Heart left ventricle (tissue), 16 donors: ENCODE data around the gene PKN1. TPM values are rescaled to one million over a fixed set of nuclear protein-coding genes. Genes with fewer than 3 reads are reported as not detected.
A peak's percentile ranks its signal among the peaks of the same experiment; 100 is the strongest.

ENCODE experiments used
- ATAC-seq, 4 donors: fragments of 200-7000 bp; cut with Tn5 transposase; one replicate each; pipeline ENCODE4 v1.9.1; 2020 to 2022; ENCODE audit warnings: moderate library complexity in 4 of 4, mild to moderate bottlenecking in 3 of 4, moderate number of reproducible peaks in 1 of 4
- DNase-seq, 5 donors: peaks; one replicate each; pipeline ENCODE4 v3.0.0-alpha.2; 2020
- H3K27ac ChIP-seq, 12 donors: fragments of 200-600 bp; sonication (generic) in 4 of 12; one replicate each; pipeline versions ENCODE4 v1.5.0 to v1.8.0; 2016 to 2022; ENCODE audit warnings: mild to moderate bottlenecking in 2 of 12
- H3K27me3 ChIP-seq, 9 donors: fragments of 200-600 bp; sonication (generic) in 2 of 9; one replicate each; pipeline versions ENCODE4 v1.5.1 to v1.8.0; 2016 to 2022; ENCODE audit warnings: mild to moderate bottlenecking in 3 of 9
- H3K36me3 ChIP-seq, 9 donors: fragments of 200-600 bp; sonication (generic) in 2 of 9; one replicate each; pipeline versions ENCODE4 v1.5.0 to v1.8.0; 2018 to 2022; ENCODE audit warnings: mild to moderate bottlenecking in 2 of 9
- H3K4me1 ChIP-seq, 12 donors: fragments of 200-600 bp; sonication (generic) in 4 of 12; one replicate each; pipeline versions ENCODE4 v1.5.0 to v1.8.0; 2016 to 2022; ENCODE audit warnings: mild to moderate bottlenecking in 3 of 12
- H3K4me3 ChIP-seq, 12 donors: fragments of 200-600 bp; sonication (generic) in 4 of 12; one replicate each; pipeline versions ENCODE4 v1.5.0 to v1.8.0; 2017 to 2022; ENCODE audit warnings: mild to moderate bottlenecking in 9 of 12, moderate library complexity in 4 of 12
- H3K9me3 ChIP-seq, 12 donors: fragments of 200-600 bp; sonication (generic) in 4 of 12; one replicate each; pipeline versions ENCODE4 v1.5.0 to v1.8.0; 2016 to 2022; ENCODE audit warnings: mild to moderate bottlenecking in 1 of 12
- CTCF ChIP-seq, 12 donors: fragments of 200-600 bp; sonication (generic) in 4 of 12; IDR thresholded peaks; one replicate each; pipeline versions ENCODE4 v1.5.0 to v1.8.0; 2018 to 2022; ENCODE audit warnings: antibody characterized with exemption in 12 of 12, mild to moderate bottlenecking in 5 of 12
- POLR2A ChIP-seq, 2 donors: fragments of 450-650 bp; IDR thresholded peaks; one replicate each; pipeline ENCODE4 v1.6.1; 2017; ENCODE audit warnings: antibody characterized with exemption in 2 of 2, mild to moderate bottlenecking in 2 of 2, moderate library complexity in 2 of 2
- WGBS, 4 donors: extraction: QIAGEN DNeasy Blood & Tissue Kit in 2 of 4; methylation state at CpG; one replicate each; pipeline versions ENCODE4 v1.1.5 to v1.1.7; 2013 to 2018; 5-methylcytosine and 5-hydroxymethylcytosine counted together
- intact Hi-C, 10 donors: fragments of 100-400 bp; cut with DNase I; formaldehyde crosslinking; loops; one replicate each; pipeline versions ENCODE4 v1.11.1 to v1.14.2; 2022
- long read RNA-seq, 3 donors: library from polyadenylated mRNA; unstranded; transcript quantifications; one replicate each; pipeline ENCODE4 v2.0.0, GENCODE V29; 2020 to 2021
- polyA plus RNA-seq, 2 donors: library from polyadenylated mRNA; stranded (reverse); fragments of 200-250 nt; gene quantifications; one replicate each; pipeline ENCODE4 v1.2.3, GENCODE V29; 2013
- total RNA-seq, 9 donors: library from RNA; depleted of rRNA in 2 of 9; stranded (reverse); fragments of >200 nt in 2 of 9; fragmentation: NEBNext Ultra II Directional in 3 of 9; extraction: Animal tissue kit (Norgen Biotek cat#: 25700) in 3 of 9; gene quantifications; one replicate each; pipeline versions ENCODE4 v1.1.0 to v1.2.4, GENCODE V29; 2016 to 2023
- donor health status: ischemic (EF 13 %, LVEDD 7.1; RV severe dilation, severe dysfunction).
- donor health status: healthy with polysubstance abuse.
- donor health status: DM: no; HTN: yes; CAD: no.
- donor health status: DM: no; HTN: no; CAD: no.
- donor health status: ischemic (EF 25% LVEDD 6.9; RV normal size, moderate dysfunction).
- donor health status: ischemic (EF 25% LVEDD 5.7; RV mildly dilated, moderate dysfunction).
- donor health status: healthy.
- donor health status: DM: yes; HTN: yes; CAD: no.
- donor health status: ischemic (EF 35%, LVEDD 5.7; RV mildly dilated, moderate dysfunction).
- donor health status: nonischemic (EF 11% LVEDD 7.7; RV severe dilation, severe dysfunction).
- donor health status: DM: yes; HTN: yes; CAD: no.
- donor health status: PGD.
- donor health status: ischemic (EF 29% LVEDD 5.4; RV normal size, mild dysfunction).
- donor health status: nonischemic (EF 23%, LVEDD 6.1; RV moderate dilation, normal function).

Gene PKN1
- total RNA-seq = 100 to 1,000 TPM; 119 to 206 (median 136) TPM
- 100 to 1,000 TPM; 109 to 126 TPM for polyA plus RNA-seq
- long read RNA-seq, donor 1, transcript PKN1-201 (22 exons, 3,069 nt) = major isoform, 290 of 369 reads
- long read RNA-seq, donor 1, partial matches to known transcripts = 60 of 369 reads
- long read RNA-seq, donor 1, other reads (novel, unspliced or antisense) = 18 of 369 reads
- long read RNA-seq, donor 2, transcript PKN1-201 (22 exons, 3,069 nt) = major isoform, 5 of 103 reads
- long read RNA-seq, donor 2, partial matches to known transcripts = 94 of 103 reads
- long read RNA-seq, donor 2, other reads (novel, unspliced or antisense) = 4 of 103 reads
- long read RNA-seq, donor 3, transcript PKN1-201 (22 exons, 3,069 nt) = major isoform, 420 of 501 reads
- long read RNA-seq, donor 3, partial matches to known transcripts = 61 of 501 reads
- long read RNA-seq, donor 3, other reads (novel, unspliced or antisense) = 20 of 501 reads

- intact Hi-C loops = loop anchor here in 4 of 10 donors (2.0 to 5.0 kb wide), 4 partner anchors 14 to 254 kb away; partner anchors contain the start of gene DDX39A (in 1 of the 4)
- Histone ChIP-seq H3K4me3 (peak within 1 kb of the TSS; percentile 72 to 98 (median 90)), H3K36me3 (peaks cover 0 to 19% (median 0%) of the 10 kb centered on the region in 9 donors), H3K27me3 (no peaks in the 10 kb centered on the region), H3K27ac (peak within 1 kb of the TSS; percentile 74 to 98 (median 93)), H3K9me3 (no peaks in the 10 kb centered on the region), H3K4me1 (peaks cover 0 to 58% (median 32%) of the 10 kb centered on the region in 12 donors)
- DNase-seq (peak; percentile 71 to 84 (median 79)), ATAC-seq (peak; percentile 15 to 65 (median 48))
- WGBS, 4 donors = 2 to 29% (median 4%) methylated on average over 7 to 85 of the region's 85 CpGs
- peak in 1 of 2 donors; percentile 24 for TF ChIP-seq POLR2A (IDR thresholded peaks at IDR 0.05)
- TF ChIP-seq CTCF (IDR thresholded peaks at IDR 0.05) = peak in 2 of 12 donors; percentile 3 to 15
Measured at GRCh38 chr19:14432791-14433553, at the start of gene PKN1. Gene PKN1 (plus strand): TSS chr19:14433306. CDS start chr19:14433522, 216 bp downstream.

GRCh38 chr19:14383661-14384555 is 49.2 kb upstream of the PKN1 start:
- Histone ChIP-seq H3K4me3 (peak overlapping the region in 10 of 12 donors; percentile 13 to 84 (median 70)), H3K4me1 (peaks cover 3 to 84% (median 39%) of the 10 kb centered on the region in 12 donors), H3K27me3 (no peaks in the 10 kb centered on the region), H3K27ac (peak overlapping the region; percentile 4 to 95 (median 80)), H3K36me3 (peaks cover 0 to 17% (median 2%) of the 10 kb centered on the region in 9 donors), H3K9me3 (no peaks in the 10 kb centered on the region)
- ATAC-seq = peak in 3 of 4 donors; percentile 5 to 34 (median 18)
- intact Hi-C loops = loop anchor here in 1 of 10 donors (5.0 kb wide), 1 partner anchor 33 kb away; the partner anchor contains the start of gene DDX39A
- no peak for TF ChIP-seq CTCF (IDR thresholded peaks at IDR 0.05)
- TF ChIP-seq POLR2A (IDR thresholded peaks at IDR 0.05) = no peak
- WGBS, 4 donors = 38 to 57% (median 46%) methylated on average over 10 of the region's 10 CpGs
- DNase-seq = peak in 4 of 5 donors; percentile 45 to 70 (median 63)

- peaks cover 0 to 27% (median 7%) of the 10 kb centered on the region in 9 donors for H3K36me3 ChIP-seq
- 79 to 84% (median 82%) methylated on average over 11 of the region's 11 CpGs for WGBS, 4 donors
- peak overlapping the region in 2 of 12 donors; percentile 31 to 95 for H3K27ac ChIP-seq
- ATAC-seq = no peak
- H3K27me3 ChIP-seq = no peaks in the 10 kb centered on the region
- intact Hi-C loops = no loop called here
- no peak for TF ChIP-seq CTCF (IDR thresholded peaks at IDR 0.05)
- no peak for TF ChIP-seq POLR2A (IDR thresholded peaks at IDR 0.05)
- no peak for DNase-seq
- peaks cover 0 to 68% (median 30%) of the 10 kb centered on the region in 12 donors for H3K4me1 ChIP-seq
- H3K9me3 ChIP-seq = no peaks in the 10 kb centered on the region
- peak overlapping the region in 2 of 12 donors; percentile 10 to 74 for H3K4me3 ChIP-seq
Measured at GRCh38 chr19:14385492-14385891, 47.6 kb upstream of the PKN1 start.
